H9 (cell line): ENCODE results near the gene ZCWPW1. TPM values are rescaled to one million over a fixed set of nuclear protein-coding genes. Genes with fewer than 3 reads are reported as not detected.

Experiments used
- DNase-seq: peaks from one replicate; pipeline ENCODE4 v3.0.0-alpha.2; 2017
- H2AFZ ChIP-seq: one replicate; pipeline ENCODE4 v1.6.1; 2013; ENCODE audit warnings: mild to moderate bottlenecking, low read length, control low read depth, moderate library complexity
- H2AK5ac ChIP-seq: 2 replicates; pipeline ENCODE4 v1.6.1; 2013; ENCODE audit warnings: low read length, control low read depth, mixed read lengths; ENCODE audit not compliant: insufficient read length
- H2BK120ac ChIP-seq: one replicate; pipeline ENCODE4 v1.6.1; 2013; ENCODE audit warnings: low read depth, mild to moderate bottlenecking, low read length, control low read depth, inconsistent platforms; ENCODE audit not compliant: poor library complexity, severe bottlenecking
- H2BK12ac ChIP-seq: 2 replicates; pipeline ENCODE4 v1.6.1; 2013; ENCODE audit warnings: low read length, control low read depth, mixed read lengths, low read depth; ENCODE audit not compliant: insufficient read length
- H2BK15ac ChIP-seq: 2 replicates; pipeline ENCODE4 v1.6.1; 2013; ENCODE audit warnings: low read depth, low read length, control low read depth
- H2BK20ac ChIP-seq: one replicate; pipeline ENCODE4 v1.6.1; 2013; ENCODE audit warnings: low read depth, mild to moderate bottlenecking, low read length, control low read depth, inconsistent platforms; ENCODE audit not compliant: poor library complexity, severe bottlenecking
- H2BK5ac ChIP-seq: 2 replicates; pipeline ENCODE4 v1.6.1; 2013; ENCODE audit warnings: low read length, control low read depth, mixed read lengths; ENCODE audit not compliant: insufficient read length
- H3K14ac ChIP-seq: 2 replicates; pipeline ENCODE4 v1.6.1; 2013; ENCODE audit warnings: low read length, control low read depth; ENCODE audit not compliant: insufficient read depth
- H3K18ac ChIP-seq: 2 replicates; pipeline ENCODE4 v1.6.1; 2013; ENCODE audit warnings: low read depth, mild to moderate bottlenecking, mixed read lengths, low read length, control low read depth; ENCODE audit not compliant: insufficient read length
- H3K23ac ChIP-seq: 2 replicates; pipeline ENCODE4 v1.6.1; 2013; ENCODE audit warnings: low read length, control low read depth, mixed read lengths, low read depth; ENCODE audit not compliant: insufficient read length
- H3K23me2 ChIP-seq: 2 replicates; pipeline ENCODE4 v1.6.1; 2013; ENCODE audit warnings: low read depth, mild to moderate bottlenecking, mixed read lengths, low read length, control low read depth; ENCODE audit not compliant: insufficient read length, poor library complexity, severe bottlenecking
- H3K27ac ChIP-seq: 2 replicates; pipeline ENCODE4 v1.5.1; 2013; ENCODE audit warnings: low read length, control low read depth, mixed read lengths, low read depth; ENCODE audit not compliant: insufficient read length
- H3K27me3 ChIP-seq: 2 replicates; pipeline ENCODE4 v1.6.1; 2013; ENCODE audit warnings: low read length, control low read depth, inconsistent platforms; ENCODE audit not compliant: insufficient read depth
- H3K4ac ChIP-seq: 2 replicates; pipeline ENCODE4 v1.6.1; 2013; ENCODE audit warnings: low read depth, mild to moderate bottlenecking, control low read depth, inconsistent platforms, low read length, moderate library complexity
- H3K4me1 ChIP-seq: 2 replicates; pipeline ENCODE4 v1.6.1; 2013; ENCODE audit warnings: low read length, control low read depth, inconsistent platforms; ENCODE audit not compliant: insufficient read depth
- H3K4me2 ChIP-seq: 2 replicates; pipeline ENCODE4 v1.6.1; 2013; ENCODE audit warnings: low read length, control low read depth, mixed read lengths; ENCODE audit not compliant: insufficient read length, insufficient read depth
- H3K56ac ChIP-seq: 2 replicates; pipeline ENCODE4 v1.6.1; 2013; ENCODE audit warnings: low read depth, mild to moderate bottlenecking, mixed read lengths, low read length, control low read depth; ENCODE audit not compliant: insufficient read length
- H3K79me1 ChIP-seq: 2 replicates; pipeline ENCODE4 v1.6.1; 2013; ENCODE audit warnings: low read depth, mild to moderate bottlenecking, moderate library complexity, low read length, control low read depth, inconsistent platforms; ENCODE audit not compliant: insufficient read depth, poor library complexity, severe bottlenecking
- H3K79me2 ChIP-seq: 2 replicates; pipeline ENCODE4 v1.6.1; 2013; ENCODE audit warnings: low read length, control low read depth, inconsistent platforms; ENCODE audit not compliant: insufficient read depth
- H3K9ac ChIP-seq: 2 replicates; pipeline ENCODE4 v1.6.1; 2013; ENCODE audit warnings: low read length, control low read depth, mixed read lengths; ENCODE audit not compliant: insufficient read length; ENCODE audit errors: extremely low read depth
- H3K9me3 ChIP-seq: one replicate; pipeline ENCODE4 v1.6.1; 2013; ENCODE audit warnings: low read depth, low read length, inconsistent platforms; ENCODE audit not compliant: control insufficient read depth
- H3T11ph ChIP-seq: one replicate; pipeline ENCODE4 v1.6.1; 2013; ENCODE audit warnings: mild to moderate bottlenecking, low read length, control low read depth, inconsistent platforms
- H4K20me1 ChIP-seq: one replicate; pipeline ENCODE4 v1.6.1; 2013; ENCODE audit not compliant: control insufficient read depth, insufficient read length, insufficient read depth
- H4K5ac ChIP-seq: 2 replicates; pipeline ENCODE4 v1.6.1; 2013; ENCODE audit warnings: low read depth, mild to moderate bottlenecking, mixed read lengths, low read length, control low read depth; ENCODE audit not compliant: insufficient read length
- H4K8ac ChIP-seq: replicated peaks from 2 replicates; pipeline ENCODE4 v1.6.1; 2013; ENCODE audit warnings: low read length, control low read depth, mixed read lengths, low read depth; ENCODE audit not compliant: insufficient read length
- H4K91ac ChIP-seq: 2 replicates; pipeline ENCODE4 v1.6.1; 2013; ENCODE audit warnings: low read depth, mild to moderate bottlenecking, moderate library complexity, mixed read lengths, low read length, control low read depth; ENCODE audit not compliant: insufficient read length
- H3K27ac Mint-ChIP-seq, 3 experiments: 2 replicates in 2 of 3; 3 replicates in 1 of 3; pipeline ENCODE4 v1.8.0; 2020 to 2021; ENCODE audit warnings: mixed read lengths in 3 of 3, mild to moderate bottlenecking in 1 of 3, moderate library complexity in 1 of 3
- H3K27me3 Mint-ChIP-seq: 2 replicates; pipeline ENCODE4 v1.8.0; 2021; ENCODE audit warnings: low read depth, mild to moderate bottlenecking, moderate library complexity, mixed read lengths
- H3K36me3 Mint-ChIP-seq, 3 experiments: 2 replicates in 2 of 3; 3 replicates in 1 of 3; pipeline ENCODE4 v1.8.0; 2020 to 2021; ENCODE audit warnings: low read depth in 3 of 3, mixed read lengths in 3 of 3; ENCODE audit not compliant: insufficient read depth in 1 of 3
- H3K4me1 Mint-ChIP-seq, 2 experiments: 2 replicates each; pipeline ENCODE4 v1.8.0; 2020; ENCODE audit warnings: mixed read lengths in 2 of 2
- H3K4me3 Mint-ChIP-seq, 2 experiments: 2 replicates in 1 of 2; 3 replicates in 1 of 2; pipeline ENCODE4 v1.8.0; 2020 to 2021; ENCODE audit warnings: mild to moderate bottlenecking in 2 of 2, mixed read lengths in 2 of 2, moderate library complexity in 1 of 2
- H3K9me3 Mint-ChIP-seq, 2 experiments: 2 replicates in 1 of 2; 3 replicates in 1 of 2; pipeline ENCODE4 v1.8.0; 2020; ENCODE audit warnings: mild to moderate bottlenecking in 2 of 2, mixed read lengths in 2 of 2, moderate library complexity in 1 of 2
- CTCF ChIP-seq: fragments of 200-600 bp; sonication (generic); conservative IDR thresholded peaks from 3 replicates; pipeline ENCODE4 v1.8.0; 2021; ENCODE audit warnings: antibody characterized with exemption, mild to moderate bottlenecking
- WGBS: extraction: QIAGEN DNeasy Blood & Tissue Kit; methylation state at CpG from one replicate; pipeline ENCODE4 v1.1.7; 2013; ENCODE audit warnings: missing lambda C conversion rate, low lambda C conversion rate, mixed read lengths; ENCODE audit not compliant: insufficient read length; ENCODE audit errors: extremely low coverage; 5-methylcytosine and 5-hydroxymethylcytosine counted together
- total RNA-seq: library from RNA; stranded (reverse); gene quantifications from 2 replicates; pipeline ENCODE4 v1.2.1, GENCODE V29; 2021

ZCWPW1 gene
- total RNA-seq, 1 experiment from 2014 or later, result 1.1 TPM

- Mint-ChIP-seq H3K4me1 (peaks cover 16 to 34% of the 10 kb centered on the region in 2 experiments), H3K9me3 (no peaks in the 10 kb centered on the region), H3K27me3 (no peaks in the 10 kb centered on the region; the same call in 1 of the 2 replicates), H3K4me3 (no peak overlapping the region), H3K36me3 (peaks cover 0 to 5% (median 3%) of the 10 kb centered on the region in 3 experiments; a peak in 2 of 7 replicates), H3K27ac (no peak overlapping the region)
- no peak overlapping the region for H3K9ac ChIP-seq
- H4K20me1 ChIP-seq, result peaks cover 4% of the 10 kb centered on the region
- no peak overlapping the region for H2AFZ ChIP-seq
- H3K79me2 ChIP-seq, result no peaks in the 10 kb centered on the region
- H2BK20ac ChIP-seq, result no peak overlapping the region
- no peak overlapping the region for H3K23ac ChIP-seq
- no peak overlapping the region for H2BK5ac ChIP-seq
- no peak overlapping the region for H2BK12ac ChIP-seq
- no peak overlapping the region for H3K56ac ChIP-seq
- no peaks in the 10 kb centered on the region for H3K9me3 ChIP-seq
- no peak overlapping the region for H2BK120ac ChIP-seq
- no peak for DNase-seq
- no peak overlapping the region for H3K18ac ChIP-seq
- H2BK15ac ChIP-seq, result no peak overlapping the region
- no peak overlapping the region for H3K14ac ChIP-seq
- no peak overlapping the region for H3T11ph ChIP-seq
- no peak overlapping the region for H4K5ac ChIP-seq
- H3K79me1 ChIP-seq, result no peaks in the 10 kb centered on the region
- no peak overlapping the region for H3K4ac ChIP-seq
- H2AK5ac ChIP-seq, result no peak overlapping the region
- no peak overlapping the region for H3K27ac ChIP-seq
- no CpG with 5 or more reads among the region's 4 CpGs for WGBS
- H3K4me1 ChIP-seq, result no peaks in the 10 kb centered on the region
- no peak overlapping the region for H4K91ac ChIP-seq
- H3K23me2 ChIP-seq, result no peaks in the 10 kb centered on the region
- TF ChIP-seq CTCF, result no peak
- no peak overlapping the region for H4K8ac ChIP-seq
- H3K4me2 ChIP-seq, result no peak overlapping the region
- H3K27me3 ChIP-seq, result no peaks in the 10 kb centered on the region
Observed at GRCh38 chr7:100471021-100471420, 42.5 kb upstream of the ZCWPW1 start.
